Neural cell (in vitro differentiated cells): Measurements from ENCODE around the gene PPP1CB. TPM values are rescaled to one million over a fixed set of nuclear protein-coding genes. Genes with fewer than 3 reads are reported as not detected.

Experiments
- H2AFZ ChIP-seq: fragments of 200-600, 300-800 bp; sonication (generic), shearing (Covaris generic); 2 replicates; pipeline ENCODE4 v1.6.0; 2014; ENCODE audit warnings: low read depth, mild to moderate bottlenecking, antibody characterized with exemption, low read length, moderate library complexity
- H3F3A ChIP-seq: fragments of 200-600 bp; shearing (Covaris generic); 2 replicates; pipeline ENCODE4 v1.6.1; 2016; ENCODE audit warnings: mild to moderate bottlenecking, moderate library complexity, mixed read lengths, antibody characterized with exemption, low read length; ENCODE audit not compliant: insufficient read depth, poor library complexity, severe bottlenecking
- H3K27ac ChIP-seq: fragments of 200-600, 300-800 bp; sonication (generic), shearing (Covaris generic); 2 replicates; pipeline ENCODE4 v1.5.1; 2014; ENCODE audit warnings: mild to moderate bottlenecking, low read length, moderate library complexity
- H3K27me3 ChIP-seq: fragments of 300-800, 200-600 bp; sonication (generic), shearing (Covaris generic); 2 replicates; pipeline ENCODE4 v1.6.0; 2014; ENCODE audit warnings: mild to moderate bottlenecking, low read depth, low read length, moderate library complexity; ENCODE audit not compliant: insufficient read depth
- H3K36me3 ChIP-seq: fragments of 300-800, 200-600 bp; sonication (generic), shearing (Covaris generic); 2 replicates; pipeline ENCODE4 v1.5.1; 2014; ENCODE audit warnings: mild to moderate bottlenecking, antibody characterized with exemption, low read length, moderate library complexity; ENCODE audit not compliant: insufficient read depth
- H3K4me2 ChIP-seq: fragments of 300-800, 200-600 bp; sonication (generic), shearing (Covaris generic); 2 replicates; pipeline ENCODE4 v1.6.0; 2014; ENCODE audit warnings: mild to moderate bottlenecking, low read length
- H3K4me3 ChIP-seq: fragments of 300-800, 200-600 bp; sonication (generic), shearing (Covaris generic); 2 replicates; pipeline ENCODE4 v1.5.1; 2014; ENCODE audit warnings: mild to moderate bottlenecking, low read length, moderate library complexity
- H3K79me2 ChIP-seq: fragments of 200-600 bp; shearing (Covaris generic); replicated peaks from 2 replicates; pipeline ENCODE4 v1.6.0; 2014; ENCODE audit warnings: mild to moderate bottlenecking, low read length, moderate library complexity; ENCODE audit not compliant: insufficient read depth
- H3K9ac ChIP-seq: fragments of 300-800, 200-600 bp; sonication (generic), shearing (Covaris generic); 2 replicates; pipeline ENCODE4 v1.6.1; 2016; ENCODE audit warnings: mild to moderate bottlenecking, low read length, mixed read lengths
- H3K9me2 ChIP-seq: fragments of 200-600 bp; shearing (Covaris generic); 2 replicates; pipeline ENCODE4 v1.6.1; 2016; ENCODE audit warnings: mild to moderate bottlenecking, low read length, mixed read lengths; ENCODE audit not compliant: insufficient read depth
- H3K9me3 ChIP-seq: fragments of 200-600, 300-800 bp; sonication (generic), shearing (Covaris generic); 2 replicates; pipeline ENCODE4 v1.6.1; 2016; ENCODE audit warnings: mild to moderate bottlenecking, mixed run types, low read length, moderate library complexity, mixed read lengths
- H4K20me1 ChIP-seq: fragments of 200-600 bp; shearing (Covaris generic); 2 replicates; pipeline ENCODE4 v1.6.1; 2016; ENCODE audit warnings: mild to moderate bottlenecking, mixed run types; ENCODE audit not compliant: insufficient read depth
- CTCF ChIP-seq: fragments of 450-650 bp; IDR thresholded peaks from 2 replicates; pipeline ENCODE4 v1.5.1; 2014; ENCODE audit warnings: antibody characterized with exemption, mild to moderate bottlenecking, moderate library complexity; ENCODE audit not compliant: poor library complexity, severe bottlenecking
- EP300 ChIP-seq: fragments of 450-650 bp; conservative IDR thresholded peaks from 2 replicates; pipeline ENCODE4 v1.6.1; 2014; ENCODE audit warnings: antibody characterized with exemption, mild to moderate bottlenecking, moderate library complexity; ENCODE audit not compliant: poor library complexity, severe bottlenecking
- EZH2 ChIP-seq: fragments of 200-600, 300-800 bp; shearing (Covaris generic), sonication (generic); IDR thresholded peaks from 2 replicates; pipeline ENCODE4 v1.6.1; 2014; ENCODE audit warnings: antibody characterized with exemption, low read length, borderline replicate concordance, mild to moderate bottlenecking; ENCODE audit not compliant: insufficient read depth, poor library complexity, severe bottlenecking
- MXI1 ChIP-seq: fragments of 450-650 bp; conservative IDR thresholded peaks from 2 replicates; pipeline ENCODE4 v1.6.1; 2014; ENCODE audit warnings: antibody characterized with exemption, mild to moderate bottlenecking; ENCODE audit not compliant: poor library complexity, severe bottlenecking
- POLR2AphosphoS5 ChIP-seq: IDR thresholded peaks from 2 replicates; pipeline ENCODE4 v1.6.1; 2012
- RAD21 ChIP-seq: fragments of 450-650 bp; conservative IDR thresholded peaks from 2 replicates; pipeline ENCODE4 v1.6.1; 2014; ENCODE audit warnings: antibody characterized with exemption, mild to moderate bottlenecking, moderate library complexity
- SMC3 ChIP-seq: fragments of 450-650 bp; conservative IDR thresholded peaks from 2 replicates; pipeline ENCODE4 v1.6.1; 2014; ENCODE audit warnings: antibody characterized with exemption, mild to moderate bottlenecking, moderate library complexity; ENCODE audit not compliant: poor library complexity
- TAF1 ChIP-seq: IDR thresholded peaks from 2 replicates; pipeline ENCODE4 v1.6.1; 2012; ENCODE audit warnings: low read depth
- polyA plus RNA-seq: library from polyadenylated mRNA; depleted of rRNA; stranded (reverse); fragments of >200 nt; gene quantifications from 2 replicates; pipeline ENCODE4 v1.2.3, GENCODE V29; 2014
- TF ChIP-seq, protein P1 (sequence below): IDR thresholded peaks from 2 replicates; pipeline ENCODE4 v1.6.1; 2012; ENCODE audit warnings: borderline replicate concordance

PPP1CB gene
- polyA plus RNA-seq, 1 donor from 2014 or later: 239 TPM

DNA sequence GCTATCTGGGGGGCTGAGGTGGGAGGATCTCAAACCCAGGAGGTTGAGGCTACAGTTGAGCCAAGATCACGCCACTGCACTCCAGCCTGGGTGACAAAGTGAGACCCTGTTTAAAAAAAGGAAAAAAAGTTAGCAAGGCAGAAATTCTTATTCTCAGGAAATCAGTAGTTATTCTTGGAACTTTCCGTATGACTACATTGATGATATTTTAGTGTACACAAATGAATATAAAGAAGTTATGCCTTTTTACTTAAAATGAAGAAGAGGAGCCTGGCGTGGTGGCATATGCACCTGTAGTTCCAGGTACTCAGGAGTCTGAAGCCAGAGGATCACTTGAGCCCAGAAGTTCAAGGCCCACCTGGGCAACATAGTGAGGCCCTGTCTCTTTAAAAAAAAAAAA is 66.4 kb downstream of the PPP1CB start:
- H3K27me3 ChIP-seq: no peaks in the 10 kb centered on the region
- H3F3A ChIP-seq: no peaks in the 10 kb centered on the region
- TF ChIP-seq, protein P1, sequence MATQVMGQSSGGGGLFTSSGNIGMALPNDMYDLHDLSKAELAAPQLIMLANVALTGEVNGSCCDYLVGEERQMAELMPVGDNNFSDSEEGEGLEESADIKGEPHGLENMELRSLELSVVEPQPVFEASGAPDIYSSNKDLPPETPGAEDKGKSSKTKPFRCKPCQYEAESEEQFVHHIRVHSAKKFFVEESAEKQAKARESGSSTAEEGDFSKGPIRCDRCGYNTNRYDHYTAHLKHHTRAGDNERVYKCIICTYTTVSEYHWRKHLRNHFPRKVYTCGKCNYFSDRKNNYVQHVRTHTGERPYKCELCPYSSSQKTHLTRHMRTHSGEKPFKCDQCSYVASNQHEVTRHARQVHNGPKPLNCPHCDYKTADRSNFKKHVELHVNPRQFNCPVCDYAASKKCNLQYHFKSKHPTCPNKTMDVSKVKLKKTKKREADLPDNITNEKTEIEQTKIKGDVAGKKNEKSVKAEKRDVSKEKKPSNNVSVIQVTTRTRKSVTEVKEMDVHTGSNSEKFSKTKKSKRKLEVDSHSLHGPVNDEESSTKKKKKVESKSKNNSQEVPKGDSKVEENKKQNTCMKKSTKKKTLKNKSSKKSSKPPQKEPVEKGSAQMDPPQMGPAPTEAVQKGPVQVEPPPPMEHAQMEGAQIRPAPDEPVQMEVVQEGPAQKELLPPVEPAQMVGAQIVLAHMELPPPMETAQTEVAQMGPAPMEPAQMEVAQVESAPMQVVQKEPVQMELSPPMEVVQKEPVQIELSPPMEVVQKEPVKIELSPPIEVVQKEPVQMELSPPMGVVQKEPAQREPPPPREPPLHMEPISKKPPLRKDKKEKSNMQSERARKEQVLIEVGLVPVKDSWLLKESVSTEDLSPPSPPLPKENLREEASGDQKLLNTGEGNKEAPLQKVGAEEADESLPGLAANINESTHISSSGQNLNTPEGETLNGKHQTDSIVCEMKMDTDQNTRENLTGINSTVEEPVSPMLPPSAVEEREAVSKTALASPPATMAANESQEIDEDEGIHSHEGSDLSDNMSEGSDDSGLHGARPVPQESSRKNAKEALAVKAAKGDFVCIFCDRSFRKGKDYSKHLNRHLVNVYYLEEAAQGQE: no peak
- TF ChIP-seq POLR2AphosphoS5 (no peak), EZH2 (no peak), EP300 (no peak), SMC3 (no peak), TAF1 (no peak), MXI1 (no peak), RAD21 (no peak), CTCF (no peak)

GRCh38 chr2:28821295-28821958 is 69.8 kb downstream of the PPP1CB start:
- no peaks in the 10 kb centered on the region for H3F3A ChIP-seq
- no peak overlapping the region for H3K9ac ChIP-seq
- H4K20me1 ChIP-seq: no peaks in the 10 kb centered on the region
- no peak overlapping the region for H2AFZ ChIP-seq
- H3K9me2 ChIP-seq: no peaks in the 10 kb centered on the region
- TF ChIP-seq SMC3: peak; percentile 73
- TF ChIP-seq EP300: no peak
- TF ChIP-seq RAD21: peak; percentile 77
- TF ChIP-seq CTCF: peak; percentile 79
- TF ChIP-seq TAF1: no peak
- TF ChIP-seq POLR2AphosphoS5: no peak
- no peaks in the 10 kb centered on the region for H3K36me3 ChIP-seq
- no peaks in the 10 kb centered on the region for H3K9me3 ChIP-seq
- H3K4me2 ChIP-seq: no peak overlapping the region
- H3K27me3 ChIP-seq: no peaks in the 10 kb centered on the region
- H3K79me2 ChIP-seq: no peaks in the 10 kb centered on the region
- no peak overlapping the region for H3K4me3 ChIP-seq
- H3K27ac ChIP-seq: no peak overlapping the region

More for the DNA sequence above, 66.4 kb downstream of the PPP1CB start:
- no peaks in the 10 kb centered on the region for H4K20me1 ChIP-seq
- H3K9me3 ChIP-seq: no peaks in the 10 kb centered on the region
- no peaks in the 10 kb centered on the region for H3K36me3 ChIP-seq
- no peak overlapping the region for H3K27ac ChIP-seq
- H3K79me2 ChIP-seq: no peaks in the 10 kb centered on the region
- H3K9ac ChIP-seq: no peak overlapping the region
- no peak overlapping the region for H3K4me2 ChIP-seq
- H3K4me3 ChIP-seq: no peak overlapping the region
- H2AFZ ChIP-seq: no peak overlapping the region
- H3K9me2 ChIP-seq: no peaks in the 10 kb centered on the region
